Suprapubic skin (tissue), 3 donors: Measurements from ENCODE around the gene GPR146.

ENCODE experiments used
- CTCF ChIP-seq, 2 donors: fragments of 200-600 bp in 1 of 2; fragments of 450-650 bp in 1 of 2; sonication (generic) in 1 of 2; IDR thresholded peaks; one replicate each; pipeline ENCODE4 v1.5.1; 2016 to 2019; ENCODE audit warnings: antibody characterized with exemption in 2 of 2, mild to moderate bottlenecking in 1 of 2, moderate library complexity in 1 of 2
- POLR2A ChIP-seq, 2 donors: fragments of 450-650 bp; IDR thresholded peaks; one replicate each; pipeline ENCODE4 v1.6.1; 2017; ENCODE audit warnings: antibody characterized with exemption in 2 of 2, mild to moderate bottlenecking in 2 of 2, moderate library complexity in 2 of 2

GRCh38 chr7:1052031-1052818 is 7.9 kb downstream of the GPR146 start:
- TF ChIP-seq CTCF (IDR thresholded peaks at IDR 0.05) (no peak), POLR2A (IDR thresholded peaks at IDR 0.05) (no peak)
